DMS53 (cell line): ENCODE data around the gene IL12RB1.
A peak's percentile ranks its signal among the peaks of the same experiment; 100 is the strongest.

Experiments used
- DNase-seq: peaks from one replicate; lab custom pipeline; 2025; lab: John Stamatoyannopoulos, UW

Gene IL12RB1

GRCh38 chr19:18086590-18087138 is at the start of gene IL12RB1:
Gene IL12RB1 (minus strand): TSS chr19:18086934. CDS start chr19:18086823, 111 bp downstream.
- DNase-seq, result peak; percentile 37

GRCh38 chr19:18135712-18136584 is 49.2 kb upstream of the IL12RB1 start:
- DNase-seq, result peak; percentile 91

GRCh38 chr19:18131841-18132596 is 45.3 kb upstream of the IL12RB1 start:
- DNase-seq, result peak; percentile 51

- peak; percentile 49 for DNase-seq
These were observed 43.9 kb upstream of the IL12RB1 start for GRCh38 chr19:18130523-18131242.

- no peak for DNase-seq
These were observed 42.1 kb upstream of the IL12RB1 start for GRCh38 chr19:18128805-18129204.

- no peak for DNase-seq
These were observed 41.3 kb upstream of the IL12RB1 start for GRCh38 chr19:18128044-18128443.

GRCh38 chr19:18126097-18126496 is 39.4 kb upstream of the IL12RB1 start:
- DNase-seq, result no peak

- no peak for DNase-seq
These were observed 37.1 kb upstream of the IL12RB1 start for GRCh38 chr19:18123819-18124218.

- DNase-seq, result no peak
These were observed 36.4 kb upstream of the IL12RB1 start for GRCh38 chr19:18122860-18123795.

- DNase-seq, result no peak
These were observed 35.7 kb upstream of the IL12RB1 start for GRCh38 chr19:18122424-18122823.

GRCh38 chr19:18121166-18121565 is 34.4 kb upstream of the IL12RB1 start:
- DNase-seq, result no peak

GRCh38 chr19:18120127-18120526 is 33.4 kb upstream of the IL12RB1 start:
- DNase-seq, result no peak

- DNase-seq, result no peak
These were observed 33.0 kb upstream of the IL12RB1 start for GRCh38 chr19:18119717-18120105.

GRCh38 chr19:18119013-18119716 is 32.4 kb upstream of the IL12RB1 start:
- no peak for DNase-seq

- DNase-seq, result no peak
These were observed 31.8 kb upstream of the IL12RB1 start for GRCh38 chr19:18118420-18119012.

GRCh38 chr19:18117692-18118378 is 31.1 kb upstream of the IL12RB1 start:
- peak; percentile 93 for DNase-seq

- no peak for DNase-seq
These were observed 30.6 kb upstream of the IL12RB1 start for GRCh38 chr19:18117364-18117691.

- DNase-seq, result no peak
These were observed 27.7 kb upstream of the IL12RB1 start for GRCh38 chr19:18114483-18114882.

- no peak for DNase-seq
These were observed 27.1 kb upstream of the IL12RB1 start for GRCh38 chr19:18113827-18114226.
